Activated CD8-positive, alpha-beta T cell treated with anti-CD3 and anti-CD28 coated beads for 36 hours (primary cell): ENCODE results near the gene ARL6IP5. TPM values are rescaled to one million over a fixed set of nuclear protein-coding genes. Genes with fewer than 3 reads are reported as not detected.

Experiments
- ATAC-seq: fragments of 200-7000 bp; cut with Tn5 transposase; one replicate; pipeline ENCODE4 v1.10.0; 2021; ENCODE audit warnings: mild to moderate bottlenecking, moderate library complexity
- CTCF ChIA-PET: fragments of 350-600 bp; sonication (Branson Sonifier 250); formaldehyde crosslinking; loops from one replicate; lab custom pipeline; 2021; ENCODE audit warnings: antibody characterized with exemption; lab: Charles Lee
- POLR2A ChIA-PET: fragments of 350-600 bp; sonication (Branson Sonifier 250); formaldehyde crosslinking; loops from one replicate; lab custom pipeline; 2021; ENCODE audit warnings: antibody characterized with exemption; lab: Charles Lee
- DNase-seq: peaks from one replicate; pipeline ENCODE4 v3.0.0-alpha.2; 2020
- H3K27ac Mint-ChIP-seq: one replicate; pipeline ENCODE4 v1.8.0; 2021; ENCODE audit warnings: mild to moderate bottlenecking, mixed read lengths
- H3K27me3 Mint-ChIP-seq: one replicate; pipeline ENCODE4 v1.8.0; 2021; ENCODE audit warnings: mixed read lengths
- H3K36me3 Mint-ChIP-seq: one replicate; pipeline ENCODE4 v1.8.0; 2021; ENCODE audit warnings: low read depth, mixed read lengths
- H3K4me1 Mint-ChIP-seq: one replicate; pipeline ENCODE4 v1.8.0; 2021; ENCODE audit warnings: low read depth, mixed read lengths
- H3K4me3 Mint-ChIP-seq: one replicate; pipeline ENCODE4 v1.8.0; 2021; ENCODE audit warnings: mild to moderate bottlenecking, moderate library complexity, mixed read lengths
- H3K9me3 Mint-ChIP-seq: one replicate; pipeline ENCODE4 v1.8.0; 2021; ENCODE audit warnings: mixed read lengths
- intact Hi-C: fragments of 100-400 bp; cut with micrococcal nuclease; formaldehyde crosslinking; loops from one replicate; pipeline ENCODE4 v1.10.0; 2022
- total RNA-seq, 2 experiments: library from RNA; stranded (reverse); gene quantifications; one replicate each; pipeline ENCODE4 v1.2.3, GENCODE V29; 2021
- TF ChIP-seq, protein P1 (sequence below): fragments of 200-600 bp; IDR thresholded peaks from one replicate; pipeline ENCODE4 v1.8.0; 2022; ENCODE audit warnings: antibody characterized with exemption, mild to moderate bottlenecking

The ARL6IP5 gene, protein sequence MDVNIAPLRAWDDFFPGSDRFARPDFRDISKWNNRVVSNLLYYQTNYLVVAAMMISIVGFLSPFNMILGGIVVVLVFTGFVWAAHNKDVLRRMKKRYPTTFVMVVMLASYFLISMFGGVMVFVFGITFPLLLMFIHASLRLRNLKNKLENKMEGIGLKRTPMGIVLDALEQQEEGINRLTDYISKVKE
- 10 to 100 TPM; 72.7 to 74.2 TPM for total RNA-seq

DNA sequence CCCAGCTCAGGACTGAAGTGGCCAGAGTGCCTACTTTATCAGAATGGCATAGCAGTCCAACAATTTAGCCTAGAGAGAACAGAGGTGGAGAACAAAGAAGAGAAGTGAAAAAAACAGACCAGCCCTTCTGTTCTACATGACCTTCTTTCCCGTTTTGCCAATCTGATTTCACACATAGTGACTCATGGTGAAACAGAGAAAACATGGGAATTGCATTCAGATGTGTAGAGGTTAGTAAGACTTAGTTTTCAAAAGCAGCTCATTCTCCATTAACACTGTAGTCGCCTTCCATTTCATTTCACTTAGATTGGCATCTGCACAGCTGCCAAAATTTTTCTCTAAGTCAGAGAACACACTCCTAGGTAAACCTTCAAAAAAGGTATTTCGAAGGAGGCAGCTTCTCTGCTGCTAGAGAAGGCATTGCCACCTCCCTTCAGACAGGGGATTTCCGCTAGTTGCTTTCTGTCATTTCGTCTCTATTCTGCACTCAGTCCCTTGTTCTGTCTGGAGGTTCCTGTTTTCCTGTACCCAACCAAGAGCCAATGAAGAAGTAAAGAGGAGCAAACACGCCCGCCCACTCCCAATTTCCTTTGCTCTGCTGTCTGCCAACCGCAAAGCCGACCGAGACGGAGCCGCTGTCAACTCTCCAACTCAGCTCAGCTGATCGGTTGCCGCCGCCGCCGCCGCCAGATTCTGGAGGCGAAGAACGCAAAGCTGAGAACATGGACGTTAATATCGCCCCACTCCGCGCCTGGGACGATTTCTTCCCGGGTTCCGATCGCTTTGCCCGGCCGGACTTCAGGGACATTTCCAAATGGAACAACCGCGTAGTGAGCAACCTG, at the start of gene ARL6IP5:
Gene ARL6IP5, plus strand, starts transcription at position 612 of the 842 bp plus-strand sequence. Its CDS starts 111 bp downstream, at position 723.
- Mint-ChIP-seq H3K27me3 (no peaks in the 10 kb centered on the region), H3K4me1 (peaks cover 58% of the 10 kb centered on the region), H3K9me3 (no peaks in the 10 kb centered on the region), H3K36me3 (peaks cover 27% of the 10 kb centered on the region), H3K27ac (peak within 1 kb of the TSS; percentile 98), H3K4me3 (peak within 1 kb of the TSS; percentile 99)
- ATAC-seq (peak; percentile 54), DNase-seq (peak; percentile 97)
- intact Hi-C loops: no loop called here
- POLR2A ChIA-PET: interaction anchor here (0.9 to 4.0 kb wide), 7 partner anchors 7 to 114 kb away, joined by 3 to 29 read pairs (median 4); partner anchors contain the start of gene TMF1
- TF ChIP-seq, protein P1, sequence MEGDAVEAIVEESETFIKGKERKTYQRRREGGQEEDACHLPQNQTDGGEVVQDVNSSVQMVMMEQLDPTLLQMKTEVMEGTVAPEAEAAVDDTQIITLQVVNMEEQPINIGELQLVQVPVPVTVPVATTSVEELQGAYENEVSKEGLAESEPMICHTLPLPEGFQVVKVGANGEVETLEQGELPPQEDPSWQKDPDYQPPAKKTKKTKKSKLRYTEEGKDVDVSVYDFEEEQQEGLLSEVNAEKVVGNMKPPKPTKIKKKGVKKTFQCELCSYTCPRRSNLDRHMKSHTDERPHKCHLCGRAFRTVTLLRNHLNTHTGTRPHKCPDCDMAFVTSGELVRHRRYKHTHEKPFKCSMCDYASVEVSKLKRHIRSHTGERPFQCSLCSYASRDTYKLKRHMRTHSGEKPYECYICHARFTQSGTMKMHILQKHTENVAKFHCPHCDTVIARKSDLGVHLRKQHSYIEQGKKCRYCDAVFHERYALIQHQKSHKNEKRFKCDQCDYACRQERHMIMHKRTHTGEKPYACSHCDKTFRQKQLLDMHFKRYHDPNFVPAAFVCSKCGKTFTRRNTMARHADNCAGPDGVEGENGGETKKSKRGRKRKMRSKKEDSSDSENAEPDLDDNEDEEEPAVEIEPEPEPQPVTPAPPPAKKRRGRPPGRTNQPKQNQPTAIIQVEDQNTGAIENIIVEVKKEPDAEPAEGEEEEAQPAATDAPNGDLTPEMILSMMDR: no peak
- CTCF ChIA-PET: interaction anchor here (1.1 to 3.0 kb wide), 4 partner anchors 9 to 36 kb away, joined by 3 to 11 read pairs (median 5); partner anchors contain the start of gene TMF1

DNA sequence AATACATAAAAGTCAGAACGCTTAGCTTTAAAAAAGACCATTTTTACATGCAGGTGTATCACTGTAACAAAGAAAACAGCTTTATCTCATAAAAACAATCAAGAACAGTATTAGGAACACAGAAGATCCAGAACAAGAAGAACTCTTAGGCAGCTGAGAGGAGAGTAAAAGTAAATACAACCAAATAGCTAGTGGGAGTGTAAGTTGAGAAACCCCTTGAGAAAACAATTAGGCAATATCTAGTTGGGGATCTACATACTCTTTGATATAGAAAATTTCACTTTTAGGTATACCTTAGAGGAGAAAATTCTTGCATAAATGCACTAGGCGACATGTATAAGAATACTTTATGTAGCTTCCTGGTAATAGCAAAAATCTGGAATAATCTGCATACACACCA, 40.1 kb upstream of the ARL6IP5 start:
- peaks cover 41% of the 10 kb centered on the region for H3K36me3 Mint-ChIP-seq
- TF ChIP-seq, protein P1: no peak
- DNase-seq (no peak), ATAC-seq (no peak)
- peaks cover 28% of the 10 kb centered on the region for H3K4me1 Mint-ChIP-seq
- no peaks in the 10 kb centered on the region for H3K9me3 Mint-ChIP-seq
- H3K27ac Mint-ChIP-seq: no peak overlapping the region
- CTCF ChIA-PET: interaction anchor here (0.7 to 1.0 kb wide), 3 partner anchors 9 to 262 kb away, joined by 3 to 4 read pairs (median 3); no protein-coding TSS in a partner anchor
- POLR2A ChIA-PET: interaction anchor here (0.8 kb wide), 1 partner anchor 36 kb away, joined by 3 read pairs; no protein-coding TSS in a partner anchor
- H3K4me3 Mint-ChIP-seq: no peak overlapping the region
- no peaks in the 10 kb centered on the region for H3K27me3 Mint-ChIP-seq
- intact Hi-C loops: no loop called here

DNA sequence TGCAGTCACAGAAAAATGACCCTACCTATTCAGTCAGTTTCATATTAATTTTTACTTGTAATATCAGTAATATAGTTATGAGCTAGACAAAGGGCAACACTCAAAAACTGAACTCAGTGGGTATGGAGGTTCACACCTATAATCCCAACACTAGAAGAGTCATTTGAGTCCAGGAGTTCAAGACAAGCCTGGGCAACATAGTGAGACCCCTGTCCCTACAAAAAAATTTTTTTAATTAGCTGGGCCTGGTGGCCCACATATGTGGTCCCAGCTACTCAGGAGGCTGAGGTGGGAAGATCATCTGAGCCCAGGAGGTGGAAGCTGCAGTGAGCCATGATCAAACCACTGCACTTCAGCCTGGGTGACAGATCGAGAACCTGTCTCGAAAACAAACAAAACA, 35.7 kb upstream of the ARL6IP5 start:
- intact Hi-C loops: no loop called here
- no peak for ATAC-seq
- H3K4me1 Mint-ChIP-seq: peaks cover 47% of the 10 kb centered on the region

DNA sequence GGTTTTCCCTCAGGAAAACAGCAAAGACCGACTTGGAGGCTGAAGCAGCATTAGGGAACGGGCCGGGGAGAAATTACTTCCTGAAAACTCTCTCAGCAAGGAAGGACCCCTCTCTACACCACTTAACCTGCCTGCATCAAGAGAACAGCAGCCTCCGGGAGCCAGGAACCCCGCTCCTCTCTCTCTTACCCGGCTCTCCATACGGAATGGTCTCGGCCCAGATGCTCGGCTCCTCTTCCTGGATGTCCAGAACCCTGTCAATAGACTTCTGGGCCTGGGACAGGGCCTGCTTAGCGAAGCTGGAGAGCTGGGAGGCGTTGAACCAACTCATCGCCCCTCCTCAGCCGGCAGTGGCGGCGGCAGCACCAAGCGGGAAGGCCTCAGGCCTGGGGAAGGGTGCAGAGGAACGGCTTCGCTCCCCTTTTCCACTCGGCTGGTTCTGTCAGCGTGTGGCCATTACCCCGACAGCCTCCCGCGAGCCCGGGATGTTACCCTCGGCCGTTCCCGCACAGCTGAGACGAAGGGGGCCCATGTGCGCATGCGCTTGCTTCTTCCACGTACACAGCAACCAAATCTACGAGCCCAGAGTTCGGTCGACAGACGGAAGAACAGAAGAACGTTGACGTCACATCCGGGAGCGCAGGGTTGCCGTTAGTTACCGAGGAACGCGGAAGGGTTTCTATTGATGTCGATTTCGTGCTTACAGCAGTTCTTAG, 32.8 kb upstream of the ARL6IP5 start, which contains the start of gene TMF1:
Gene TMF1, minus strand, starts transcription at position 578 of the 716 bp plus-strand sequence. Its CDS starts 247 bp downstream, at position 331.
- H3K36me3 Mint-ChIP-seq: peaks cover 33% of the 10 kb centered on the region
- POLR2A ChIA-PET: interaction anchor here (0.7 to 3.9 kb wide), 19 partner anchors 8 to 263 kb away, joined by 3 to 24 read pairs (median 5); partner anchors contain the start of genes ARL6IP5 and UBA3

More for the DNA sequence above, 35.7 kb upstream of the ARL6IP5 start:
- H3K4me3 Mint-ChIP-seq: peak overlapping the region; percentile 31
- TF ChIP-seq, protein P1: no peak
- ChIA-PET CTCF (interaction anchor here (2.1 kb wide), 1 partner anchor 11 kb away, joined by 7 read pairs; no protein-coding TSS in a partner anchor), POLR2A (interaction anchor here (0.7 to 1.1 kb wide), 2 partner anchors 28 to 33 kb away, joined by 3 to 4 read pairs; no protein-coding TSS in a partner anchor)
- no peak for DNase-seq
- no peaks in the 10 kb centered on the region for H3K9me3 Mint-ChIP-seq
- H3K27me3 Mint-ChIP-seq: no peaks in the 10 kb centered on the region
- H3K27ac Mint-ChIP-seq: no peak overlapping the region
- peaks cover 34% of the 10 kb centered on the region for H3K36me3 Mint-ChIP-seq

More for the DNA sequence above, 32.8 kb upstream of the ARL6IP5 start, which contains the start of gene TMF1:
- DNase-seq (peak; percentile 99), ATAC-seq (peak; percentile 95)
- Mint-ChIP-seq H3K27ac (peak within 1 kb of the TSS; percentile 90), H3K4me3 (peak within 1 kb of the TSS; percentile 87), H3K4me1 (peaks cover 41% of the 10 kb centered on the region), H3K27me3 (no peaks in the 10 kb centered on the region), H3K9me3 (no peaks in the 10 kb centered on the region)
- TF ChIP-seq, protein P1: no peak
- intact Hi-C loops: loop anchor here (2.0 kb wide), 1 partner anchor 31 kb away; no protein-coding TSS in a partner anchor
- CTCF ChIA-PET: interaction anchor here (0.7 to 2.9 kb wide), 7 partner anchors 11 to 274 kb away, joined by 3 to 15 read pairs (median 5); partner anchors contain the start of gene ARL6IP5
